Placental pericyte (primary cell): Measurements from ENCODE around the gene ENO2. TPM values are rescaled to one million over a fixed set of nuclear protein-coding genes. Genes with fewer than 3 reads are reported as not detected.

Experiments
- small RNA-seq: library from RNA; depleted of rRNA; stranded (forward); fragments of <200 nt; gene quantifications from one replicate; pipeline ENCODE3, GENCODE V24; 2012; ENCODE audit warnings: low replicate concordance
- total RNA-seq: library from RNA; depleted of rRNA; stranded (reverse); fragments of >200 nt; gene quantifications from 2 replicates; pipeline ENCODE4 v1.2.3, GENCODE V29; 2012

ENO2 gene
- 8.2 and 9.4 TPM in 2 replicates for total RNA-seq

GRCh38 chr12:6914246-6914946 is at the start of gene ENO2:
ENO2 (plus strand) TSS chr12:6914580; CDS start chr12:6915833, 1,253 bp downstream.

GRCh38 chr12:6867413-6868210 is 46.8 kb upstream of the ENO2 start, which contains the start of gene TPI1:
TPI1 (plus strand) TSS chr12:6867531; CDS start chr12:6867567, 36 bp downstream.

GRCh38 chr12:6873094-6874014 is 41.0 kb upstream of the ENO2 start, which contains the start of gene SPSB2:
SPSB2 (minus strand) TSS chr12:6873303; CDS start chr12:6872901, 402 bp downstream.

GRCh38 chr12:6904280-6905276 is 9.8 kb upstream of the ENO2 start, which contains the start of gene LRRC23:
LRRC23 (plus strand) TSS chr12:6904822; CDS start chr12:6905634, 812 bp downstream.

GRCh38 chr12:6927379-6928021 is 13.1 kb downstream of the ENO2 start, which contains the start of gene ATN1:
ATN1 (plus strand) TSS chr12:6927959; CDS start chr12:6934002, 6,043 bp downstream.

GRCh38 chr12:6943722-6944380 is 29.5 kb downstream of the ENO2 start, which contains the start of the genes C12orf57 and RNU7-1:
C12orf57 (plus strand) TSS chr12:6944022; CDS start chr12:6944122, 100 bp downstream.
RNU7-1 (plus strand) TSS chr12:6943816.

GRCh38 chr12:6950811-6951540 is 36.6 kb downstream of the ENO2 start, which contains the start of gene PTPN6:
PTPN6 (plus strand) TSS chr12:6951356; CDS start chr12:6951513, 157 bp downstream.

Small RNA genes within 50 kb of the gene (small RNA-seq; reads per million reads assigned to genes)
- gene MIR141 (2.4 reads per million, percentile 73 among the genes with 10 or more reads in this experiment), gene MIR200C (13.1 reads per million, percentile 95 among the genes with 10 or more reads in this experiment), gene RNU7-1 (not detected), gene SCARNA12 (5.6 reads per million, percentile 89 among the genes with 10 or more reads in this experiment)

Other genes with a start within 250 kb of the ENO2 start
- 30.6 and 31.5 TPM in 2 replicates for gene ZNF384, start 225.2 kb upstream of the ENO2 start, total RNA-seq
- not detected in 2 replicates for gene PIANP, start 213.8 kb upstream of the ENO2 start, total RNA-seq
- gene COPS7A, start 190.5 kb upstream of the ENO2 start, total RNA-seq: 82.7 and 104 TPM in 2 replicates
- gene MLF2, start 161.4 kb upstream of the ENO2 start, total RNA-seq: 144 and 234 TPM in 2 replicates
- gene PTMS, start 148.2 kb upstream of the ENO2 start, total RNA-seq: 113 and 199 TPM in 2 replicates
- gene LAG3, start 142.1 kb upstream of the ENO2 start, total RNA-seq: 0.22 and 0.29 TPM in 2 replicates
- 0.57 and 1.1 TPM in 2 replicates for gene CD4, start 125.1 kb upstream of the ENO2 start, total RNA-seq
- 1.1 TPM in 2 replicates for gene GPR162, start 92.8 kb upstream of the ENO2 start, total RNA-seq
- 83.3 and 146 TPM in 2 replicates for gene P3H3, start 86.2 kb upstream of the ENO2 start, total RNA-seq
- gene GNB3, start 73.7 kb upstream of the ENO2 start, total RNA-seq: 2.0 and 6.2 TPM in 2 replicates
- gene CDCA3, start 63.3 kb upstream of the ENO2 start, total RNA-seq: 0.66 and 43.2 TPM in 2 replicates
- 64.3 and 117 TPM in 2 replicates for gene USP5, start 62.4 kb upstream of the ENO2 start, total RNA-seq
- 386 and 739 TPM in 2 replicates for gene TPI1, start 47.0 kb upstream of the ENO2 start, total RNA-seq
- gene SPSB2, start 41.3 kb upstream of the ENO2 start, total RNA-seq: 8.2 and 8.5 TPM in 2 replicates
- gene LRRC23, start 9.8 kb upstream of the ENO2 start, total RNA-seq: 3.4 and 14.0 TPM in 2 replicates
- gene ATN1, start 13.4 kb downstream of the ENO2 start, total RNA-seq: 15.6 and 17.9 TPM in 2 replicates
- not detected in 2 replicates for gene RNU7-1, start 29.2 kb downstream of the ENO2 start, total RNA-seq
- gene C12orf57, start 29.4 kb downstream of the ENO2 start, total RNA-seq: 69.3 and 175 TPM in 2 replicates
- gene PTPN6, start 36.8 kb downstream of the ENO2 start, total RNA-seq: 0.22 TPM in 1 of 2 replicates, not detected in the other
- 186 and 248 TPM in 2 replicates for gene PHB2, start 56.1 kb downstream of the ENO2 start, total RNA-seq
- 38.5 and 41.5 TPM in 2 replicates for gene EMG1, start 56.3 kb downstream of the ENO2 start, total RNA-seq
- gene LPCAT3, start 103.9 kb downstream of the ENO2 start, total RNA-seq: 16.3 and 25.6 TPM in 2 replicates
- 40.7 and 172 TPM in 2 replicates for gene C1S, start 146.1 kb downstream of the ENO2 start, total RNA-seq
- gene C1R, start 177.9 kb downstream of the ENO2 start, total RNA-seq: 23.2 and 300 TPM in 2 replicates
- 15.0 and 34.6 TPM in 2 replicates for gene C1RL, start 194.6 kb downstream of the ENO2 start, total RNA-seq
- gene RBP5, start 214.3 kb downstream of the ENO2 start, total RNA-seq: not detected in 2 replicates
- gene CLSTN3, start 215.8 kb downstream of the ENO2 start, total RNA-seq: 6.4 and 12.9 TPM in 2 replicates